ENCODE measurements around the gene PSD2. TPM values are rescaled to one million over a fixed set of nuclear protein-coding genes. Genes with fewer than 3 reads are reported as not detected.

The PSD2 gene
- total RNA-seq, 1 experiment from 2014 or later = not detected

GRCh38 chr5:139755892-139756671 is 39.5 kb upstream of the PSD2 start:
- ChIA-PET POLR2A (ENCODE audit: unreplicated experiment) (no interaction called here), CTCF (no interaction called here)
- no peak overlapping the region for H3K9ac ChIP-seq (ENCODE audit: low read length)
- DNase-seq (no peak), ATAC-seq (no peak)
- 0 out of 2 replicates have a peak overlapping the region, but pooled peaks have one; percentile 11 for H3K4me3 ChIP-seq (ENCODE audit: low read length)
- H3K79me2 ChIP-seq (ENCODE audit: low read length) = no peaks in the 10 kb centered on the region
- BruUV-seq (replicated peaks) = no TSS peak
- peaks cover 33% of the 10 kb centered on the region for H3K27me3 ChIP-seq (ENCODE audit: low read length)
- no peaks in the 10 kb centered on the region for H3K9me3 ChIP-seq (ENCODE audit: low read length)
- H3F3A ChIP-seq (ENCODE audit: low read length, unreplicated experiment) = no peaks in the 10 kb centered on the region
- peak overlapping the region; percentile 19 for H3K4me2 ChIP-seq (ENCODE audit: low read length)
- no peaks in the 10 kb centered on the region for H3K36me3 ChIP-seq (ENCODE audit: low read depth, low read length)
- H3K9me2 ChIP-seq (replicated peaks; ENCODE audit: low read length) = no peaks in the 10 kb centered on the region
- TF ChIP-seq EZH2phosphoT487 (IDR thresholded peaks at IDR 0.05; ENCODE audit: borderline replicate concordance, low read length) = no peak
- TF ChIP-seq EZH2 (IDR thresholded peaks at IDR 0.05; ENCODE audit: low read length, unreplicated experiment) = no peak
- no peak for TF ChIP-seq CTCF (conservative IDR thresholded peaks at IDR 0.05; ENCODE audit: low read depth, low read length)
- H3K27ac ChIP-seq (ENCODE audit: low read length) = no peak overlapping the region
- H2AFZ ChIP-seq (ENCODE audit: low read length) = no peak overlapping the region
- H3K4me1 ChIP-seq (ENCODE audit: insufficient read depth, low read length) = no peaks in the 10 kb centered on the region
- H4K20me1 ChIP-seq (ENCODE audit: low read length) = no peaks in the 10 kb centered on the region
- intact Hi-C loops (cut with micrococcal nuclease) = no loop called here

- Histone ChIP-seq H3K4me1 (ENCODE audit: insufficient read depth, low read length) (no peaks in the 10 kb centered on the region), H3K4me2 (ENCODE audit: low read length) (no peak overlapping the region), H2AFZ (ENCODE audit: low read length) (no peak overlapping the region), H3F3A (ENCODE audit: low read length, unreplicated experiment) (no peaks in the 10 kb centered on the region), H3K79me2 (ENCODE audit: low read length) (no peaks in the 10 kb centered on the region), H3K27ac (ENCODE audit: low read length) (no peak overlapping the region), H3K27me3 (ENCODE audit: low read length) (peaks cover 31% of the 10 kb centered on the region), H3K9me2 (replicated peaks; ENCODE audit: low read length) (no peaks in the 10 kb centered on the region), H3K9me3 (ENCODE audit: low read length) (no peaks in the 10 kb centered on the region), H3K9ac (ENCODE audit: low read length) (no peak overlapping the region), H4K20me1 (ENCODE audit: low read length) (no peaks in the 10 kb centered on the region), H3K36me3 (ENCODE audit: low read depth, low read length) (no peaks in the 10 kb centered on the region), H3K4me3 (ENCODE audit: low read length) (no peak overlapping the region)
- ChIA-PET CTCF (no interaction called here), POLR2A (ENCODE audit: unreplicated experiment) (interaction anchor here (0.5 kb wide), 1 partner anchor 27 kb away, joined by 3 read pairs; no protein-coding TSS in a partner anchor)
- ATAC-seq (no peak), DNase-seq (no peak)
- no TSS peak for BruUV-seq (replicated peaks)
- no peak for TF ChIP-seq CTCF (conservative IDR thresholded peaks at IDR 0.05; ENCODE audit: low read depth, low read length)
- intact Hi-C loops (cut with micrococcal nuclease) = no loop called here
Measured at GRCh38 chr5:139756971-139757370, 38.6 kb upstream of the PSD2 start.

GRCh38 chr5:139757727-139758509 is 37.7 kb upstream of the PSD2 start:
- no peaks in the 10 kb centered on the region for H3K9me3 ChIP-seq (ENCODE audit: low read length)
- no peak overlapping the region for H2AFZ ChIP-seq (ENCODE audit: low read length)
- POLR2A ChIA-PET (ENCODE audit: unreplicated experiment) = interaction anchor here (0.5 kb wide), 1 partner anchor 28 kb away, joined by 3 read pairs; no protein-coding TSS in a partner anchor
- no peaks in the 10 kb centered on the region for H4K20me1 ChIP-seq (ENCODE audit: low read length)
- intact Hi-C loops (cut with micrococcal nuclease) = no loop called here
- TF ChIP-seq EZH2 (IDR thresholded peaks at IDR 0.05; ENCODE audit: low read length, unreplicated experiment) = no peak
- TF ChIP-seq CTCF (conservative IDR thresholded peaks at IDR 0.05; ENCODE audit: low read depth, low read length) = no peak
- TF ChIP-seq EZH2phosphoT487 (IDR thresholded peaks at IDR 0.05; ENCODE audit: borderline replicate concordance, low read length) = no peak
- no peaks in the 10 kb centered on the region for H3K9me2 ChIP-seq (replicated peaks; ENCODE audit: low read length)
- ATAC-seq (no peak), DNase-seq (no peak)
- no peak overlapping the region for H3K27ac ChIP-seq (ENCODE audit: low read length)
- H3K4me2 ChIP-seq (ENCODE audit: low read length) = no peak overlapping the region
- H3K9ac ChIP-seq (ENCODE audit: low read length) = no peak overlapping the region
- H3K27me3 ChIP-seq (ENCODE audit: low read length) = peaks cover 26% of the 10 kb centered on the region
- no peak overlapping the region for H3K4me3 ChIP-seq (ENCODE audit: low read length)
- CTCF ChIA-PET = no interaction called here
- no peaks in the 10 kb centered on the region for H3K4me1 ChIP-seq (ENCODE audit: insufficient read depth, low read length)
- H3K36me3 ChIP-seq (ENCODE audit: low read depth, low read length) = no peaks in the 10 kb centered on the region
- no peaks in the 10 kb centered on the region for H3F3A ChIP-seq (ENCODE audit: low read length, unreplicated experiment)
- no peaks in the 10 kb centered on the region for H3K79me2 ChIP-seq (ENCODE audit: low read length)
- no TSS peak for BruUV-seq (replicated peaks)
